WERI-Rb-1 (cell line): ENCODE measurements around the gene GABBR2.

Experiments used
- DNase-seq: peaks from one replicate; pipeline ENCODE4 v3.0.0-alpha.2; 2020
- H3K27ac ChIP-seq: fragments of 250-450 bp; sonication (Bioruptor Pico); 2 replicates; pipeline ENCODE4 v1.5.1; 2020; ENCODE audit warnings: mild to moderate bottlenecking, moderate library complexity
- H3K27me3 ChIP-seq: fragments of 250-450 bp; sonication (Bioruptor Pico); 2 replicates; pipeline ENCODE4 v1.5.1; 2021; ENCODE audit warnings: mild to moderate bottlenecking, low read depth, moderate library complexity; ENCODE audit not compliant: insufficient read depth, severe bottlenecking
- H3K36me3 ChIP-seq: fragments of 250-450 bp; sonication (Bioruptor Pico); 2 replicates; pipeline ENCODE4 v1.5.1; 2020; ENCODE audit warnings: mild to moderate bottlenecking, moderate library complexity
- H3K4me3 ChIP-seq: 2 replicates; pipeline ENCODE4 v1.5.1; 2011; ENCODE audit warnings: low read depth, mild to moderate bottlenecking, control low read depth, low read length
- H3K9me3 ChIP-seq: fragments of 250-450 bp; sonication (Bioruptor Pico); 2 replicates; pipeline ENCODE4 v1.5.1; 2021; ENCODE audit warnings: mild to moderate bottlenecking, moderate library complexity; ENCODE audit not compliant: severe bottlenecking
- CTCF ChIP-seq: IDR thresholded peaks from 2 replicates; pipeline ENCODE4 v1.5.1; 2011; ENCODE audit warnings: low read depth, mild to moderate bottlenecking, control low read depth, inconsistent platforms, low read length

GABBR2 gene

GRCh38 chr9:98373609-98374008 is 335.1 kb downstream of the GABBR2 start:
- Histone ChIP-seq H3K27me3 (no peaks in the 10 kb centered on the region), H3K36me3 (peaks cover 14% of the 10 kb centered on the region), H3K4me3 (no peak overlapping the region), H3K27ac (no peak overlapping the region), H3K9me3 (no peaks in the 10 kb centered on the region)
- no peak for DNase-seq
- TF ChIP-seq CTCF = no peak

- DNase-seq = no peak
Observed at GRCh38 chr9:98372077-98372836, 336.5 kb downstream of the GABBR2 start.

GRCh38 chr9:98370976-98371315 is 337.8 kb downstream of the GABBR2 start:
- no peak for TF ChIP-seq CTCF
- no peak for DNase-seq
- H3K27ac ChIP-seq = no peak overlapping the region
- no peak overlapping the region for H3K4me3 ChIP-seq
- H3K9me3 ChIP-seq = peaks cover 4% of the 10 kb centered on the region
- H3K36me3 ChIP-seq = peaks cover 23% of the 10 kb centered on the region
- H3K27me3 ChIP-seq = no peaks in the 10 kb centered on the region

More at GRCh38 chr9:98372077-98372836, 336.5 kb downstream of the GABBR2 start:
- Histone ChIP-seq H3K36me3 (peaks cover 18% of the 10 kb centered on the region), H3K27ac (no peak overlapping the region), H3K27me3 (no peaks in the 10 kb centered on the region), H3K9me3 (no peaks in the 10 kb centered on the region), H3K4me3 (no peak overlapping the region)
- TF ChIP-seq CTCF = no peak

GRCh38 chr9:98370300-98370975 is 338.3 kb downstream of the GABBR2 start:
- H3K9me3 ChIP-seq = peaks cover 9% of the 10 kb centered on the region
- peaks cover 26% of the 10 kb centered on the region for H3K36me3 ChIP-seq
- H3K27me3 ChIP-seq = no peaks in the 10 kb centered on the region
- TF ChIP-seq CTCF = no peak
- H3K4me3 ChIP-seq = no peak overlapping the region
- H3K27ac ChIP-seq = no peak overlapping the region
- no peak for DNase-seq

- no peak for TF ChIP-seq CTCF
- Histone ChIP-seq H3K9me3 (peaks cover 14% of the 10 kb centered on the region), H3K4me3 (no peak overlapping the region), H3K27ac (no peak overlapping the region), H3K27me3 (no peaks in the 10 kb centered on the region), H3K36me3 (peaks cover 29% of the 10 kb centered on the region)
- DNase-seq = no peak
Observed at GRCh38 chr9:98369896-98370295, 338.8 kb downstream of the GABBR2 start.
